Measurements from ENCODE around the gene ARPP19. TPM values are rescaled to one million over a fixed set of nuclear protein-coding genes. Genes with fewer than 3 reads are reported as not detected.

The ARPP19 gene
- total and polyA plus RNA-seq, 10 of the 15 experiments (the other 5 are each of a cell fraction or from before 2014, with no cell fraction given), result 77.2 to 167 (median 121) TPM

GRCh38 chr15:52503788-52504496 lies 64.9 kb downstream of the ARPP19 start (continued):
- TF ChIP-seq KLF5 (IDR thresholded peaks at IDR 0.05; ENCODE audit: partially characterized antibody) (no peak), DPF2 (IDR thresholded peaks at IDR 0.05) (peak; percentile 23; the same call in 1 of the 2 replicates), BCLAF1 (IDR thresholded peaks at IDR 0.05) (no peak), ETV6 (conservative IDR thresholded peaks at IDR 0.05 in 1 of 2, IDR thresholded peaks at IDR 0.05 in 1 of 2; ENCODE audit: borderline replicate concordance in 1 of 2, low read depth in 1 of 2) (0 out of 4 replicates have a peak, but pooled peaks of 1 of the 2 experiments have one; percentile 23), ATF7 (IDR thresholded peaks at IDR 0.05; ENCODE audit: low read depth) (0 out of 2 replicates have a peak, but pooled peaks have one; percentile 16), MYC (IDR thresholded peaks at IDR 0.05; ENCODE audit: insufficient read depth, insufficient read length, insufficient replicate concordance, low read length, severe bottlenecking) (no peak), ZNF384 (IDR thresholded peaks at IDR 0.05; ENCODE audit: borderline replicate concordance, low read depth, low read length) (peak; percentile 85), CEBPB (IDR thresholded peaks at IDR 0.05; ENCODE audit: borderline replicate concordance in 1 of 2, low read depth in 2 of 2, low read length in 2 of 2) (no peak), MTA2 (IDR thresholded peaks at IDR 0.05; ENCODE audit: low read depth) (0 out of 2 replicates have a peak, but pooled peaks have one; percentile 33), GATAD2B (conservative IDR thresholded peaks at IDR 0.05; ENCODE audit: low read depth) (no peak), YBX1 (IDR thresholded peaks at IDR 0.05) (no peak), SPI1 (IDR thresholded peaks at IDR 0.05; ENCODE audit: borderline replicate concordance, insufficient read depth, low read depth, low read length) (peak; percentile 92), CBX5 (IDR thresholded peaks at IDR 0.05; ENCODE audit: low read depth) (no peak), TCF7 (IDR thresholded peaks at IDR 0.05; ENCODE audit: borderline replicate concordance) (peak; percentile 45; the same call in 1 of the 2 replicates), BHLHE40 (IDR thresholded peaks at IDR 0.05; ENCODE audit: borderline replicate concordance in 1 of 2, low read depth in 2 of 2, low read length in 1 of 2) (peak; percentile 20 to 21; a peak in 1 of 4 replicates), NR2F1 (conservative IDR thresholded peaks at IDR 0.05) (no peak), RAD51 (IDR thresholded peaks at IDR 0.05) (peak; percentile 44; the same call in 1 of the 2 replicates), ATF3 (IDR thresholded peaks at IDR 0.05; ENCODE audit: borderline replicate concordance, extremely low read depth, low read depth, low read length) (no peak), ASH2L (IDR thresholded peaks at IDR 0.05; ENCODE audit: borderline replicate concordance, low read depth) (no peak), SUPT20H (IDR thresholded peaks at IDR 0.05; ENCODE audit: borderline replicate concordance, control insufficient read depth, low read depth, low read length) (no peak), JUNB (IDR thresholded peaks at IDR 0.05) (peak; percentile 49)

All from GM12878 (cell line).